Keratinocyte (primary cell): ENCODE data around the gene MPZL1. TPM values are rescaled to one million over a fixed set of nuclear protein-coding genes. Genes with fewer than 3 reads are reported as not detected.

Experiments
- DNase-seq: peaks from one replicate; pipeline ENCODE4 v3.0.0-alpha.2; 2011; ENCODE audit warnings: low read depth, missing footprints, low spot score
- FAIRE-seq: peaks from 2 replicates; lab custom pipeline; 2011; peaks lifted over from hg19 to GRCh38; lab: Jason Lieb, UNC
- H2AFZ ChIP-seq: 2 replicates; pipeline ENCODE4 v1.6.0; 2012; ENCODE audit warnings: low read length, control low read depth, inconsistent platforms; ENCODE audit not compliant: control insufficient read depth
- H3K27ac ChIP-seq: 2 replicates; pipeline ENCODE4 v1.5.1; 2011; ENCODE audit warnings: low read length; ENCODE audit not compliant: control insufficient read depth, insufficient read depth
- H3K27me3 ChIP-seq: 3 replicates; pipeline ENCODE4 v1.6.0; 2011; ENCODE audit warnings: low read length; ENCODE audit not compliant: control insufficient read depth, insufficient read depth; ENCODE audit errors: extremely low read depth
- H3K36me3 ChIP-seq, 2 experiments: 2 replicates in 1 of 2; 3 replicates in 1 of 2; pipeline ENCODE4 v1.5.1; 2011; ENCODE audit warnings: low read length in 2 of 2, mild to moderate bottlenecking in 1 of 2; ENCODE audit not compliant: control insufficient read depth in 2 of 2, insufficient read depth in 2 of 2; ENCODE audit errors: extremely low read depth in 1 of 2
- H3K4me1 ChIP-seq: 3 replicates; pipeline ENCODE4 v1.5.1; 2011; ENCODE audit warnings: low read length; ENCODE audit not compliant: control insufficient read depth, insufficient read depth; ENCODE audit errors: extremely low read depth
- H3K4me2 ChIP-seq: 3 replicates; pipeline ENCODE4 v1.6.0; 2011; ENCODE audit warnings: low read depth, low read length; ENCODE audit not compliant: control insufficient read depth, insufficient read depth; ENCODE audit errors: extremely low read depth
- H3K4me3 ChIP-seq, 3 experiments: fragments of 200-600 bp in 1 of 3; sonication (generic) in 1 of 3; 2 replicates in 2 of 3; 3 replicates in 1 of 3; pipeline ENCODE4 v1.5.1; 2011 to 2016; ENCODE audit warnings: low read length in 3 of 3, mild to moderate bottlenecking in 3 of 3, control low read depth in 2 of 3, inconsistent platforms in 1 of 3, low read depth in 1 of 3, mixed read lengths in 1 of 3, mixed run types in 1 of 3, moderate library complexity in 1 of 3; ENCODE audit not compliant: control insufficient read depth in 2 of 3, insufficient read depth in 2 of 3; ENCODE audit errors: extremely low read depth in 1 of 3
- H3K79me2 ChIP-seq: 2 replicates; pipeline ENCODE4 v1.6.0; 2012; ENCODE audit warnings: low read length; ENCODE audit not compliant: control insufficient read depth, insufficient read depth
- H3K9ac ChIP-seq: 3 replicates; pipeline ENCODE4 v1.6.0; 2011; ENCODE audit warnings: low read length; ENCODE audit not compliant: control insufficient read depth, insufficient read depth; ENCODE audit errors: extremely low read depth
- H3K9me1 ChIP-seq: 3 replicates; pipeline ENCODE4 v1.6.0; 2011; ENCODE audit warnings: low read length; ENCODE audit not compliant: control insufficient read depth, insufficient read depth; ENCODE audit errors: extremely low read depth
- H3K9me3 ChIP-seq: 2 replicates; pipeline ENCODE4 v1.5.1; 2012; ENCODE audit warnings: low read depth, low read length; ENCODE audit not compliant: control insufficient read depth
- H4K20me1 ChIP-seq: 3 replicates; pipeline ENCODE4 v1.6.0; 2011; ENCODE audit warnings: low read length; ENCODE audit not compliant: control insufficient read depth, insufficient read depth; ENCODE audit errors: extremely low read depth
- CTCF ChIP-seq, 3 experiments: IDR thresholded peaks in 1 of 3; conservative IDR thresholded peaks in 1 of 3; optimal IDR thresholded peaks in 1 of 3; 2 replicates in 2 of 3; 3 replicates in 1 of 3; pipeline versions ENCODE3 to v1.5.1; 2011; ENCODE audit warnings: low read length in 3 of 3, mild to moderate bottlenecking in 3 of 3, moderate library complexity in 2 of 3, control low read depth in 1 of 3, inconsistent platforms in 1 of 3; ENCODE audit not compliant: insufficient read depth in 2 of 3; ENCODE audit errors: extremely low read depth in 1 of 3
- EZH2 ChIP-seq: IDR thresholded peaks from one replicate; pipeline ENCODE4 v1.6.1; 2012; ENCODE audit warnings: inconsistent platforms, mild to moderate bottlenecking, low read length, moderate library complexity
- dilution Hi-C: fragments of 300-500 bp; cut with MboI; formaldehyde crosslinking; loops from one replicate; pipeline ENCODE4 v1.7.0; 2020; ENCODE audit warnings: low sequenced_read_pairs; ENCODE audit not compliant: extremely low pct_ligation_motif_present
- polyA plus RNA-seq, 5 experiments: library from polyadenylated mRNA; depleted of rRNA in 3 of 5; stranded (reverse) in 3 of 5; stranded (forward) in 1 of 5; unstranded in 1 of 5; fragments of >200 nt; gene quantifications; 1 replicate in 1 of 5; 2 replicates in 3 of 5; 3 replicates in 1 of 5; pipeline versions ENCODE4 v1.2.1 to v1.2.3, GENCODE V29; 2011 to 2012; ENCODE audit warnings: missing spikeins in 2 of 5, low read depth in 1 of 5, low replicate concordance in 1 of 5

Gene MPZL1
- polyA plus RNA-seq, 1 donor (not counting 4 experiments of a cell fraction or from before 2014, with no cell fraction given), result 195 TPM

GRCh38 chr1:167701510-167701909, 20.3 kb upstream of the MPZL1 start:
- no peak for FAIRE-seq
- no peak overlapping the region for H2AFZ ChIP-seq
- dilution Hi-C loops, result no loop called here

GRCh38 chr1:167703557-167703956, 18.2 kb upstream of the MPZL1 start:
- Histone ChIP-seq H2AFZ (no peak overlapping the region), H3K4me1 (peaks cover 5% of the 10 kb centered on the region), H3K36me3 (no peaks in the 10 kb centered on the region), H3K9me1 (no peaks in the 10 kb centered on the region), H3K9me3 (no peaks in the 10 kb centered on the region), H3K27ac (no peak overlapping the region), H3K4me3 (no peak overlapping the region), H3K27me3 (peaks cover 10% of the 10 kb centered on the region), H3K79me2 (no peaks in the 10 kb centered on the region), H3K9ac (no peak overlapping the region), H3K4me2 (no peak overlapping the region), H4K20me1 (no peaks in the 10 kb centered on the region)
- TF ChIP-seq CTCF (optimal IDR thresholded peaks at IDR 0.05 in 1 of 3, IDR thresholded peaks at IDR 0.05 in 1 of 3, conservative IDR thresholded peaks at IDR 0.05 in 1 of 3; ENCODE audit: extremely low read depth in 1 of 3, insufficient read depth in 2 of 3, low read length in 3 of 3) (no peak), EZH2 (no peak)
- DNase-seq (no peak), FAIRE-seq (no peak)
- dilution Hi-C loops, result no loop called here

More at GRCh38 chr1:167701510-167701909, 20.3 kb upstream of the MPZL1 start:
- no peak for DNase-seq
- no peaks in the 10 kb centered on the region for H3K79me2 ChIP-seq
- H3K27ac ChIP-seq, result no peak overlapping the region
- H4K20me1 ChIP-seq, result no peaks in the 10 kb centered on the region
- no peaks in the 10 kb centered on the region for H3K36me3 ChIP-seq
- H3K9me3 ChIP-seq, result no peaks in the 10 kb centered on the region
- H3K27me3 ChIP-seq, result peaks cover 10% of the 10 kb centered on the region
- no peak overlapping the region for H3K4me3 ChIP-seq
- H3K9me1 ChIP-seq, result no peaks in the 10 kb centered on the region
- no peak overlapping the region for H3K4me2 ChIP-seq
- TF ChIP-seq EZH2, result no peak
- no peak for TF ChIP-seq CTCF (optimal IDR thresholded peaks at IDR 0.05 in 1 of 3, IDR thresholded peaks at IDR 0.05 in 1 of 3, conservative IDR thresholded peaks at IDR 0.05 in 1 of 3; ENCODE audit: extremely low read depth in 1 of 3, insufficient read depth in 2 of 3, low read length in 3 of 3)
- H3K4me1 ChIP-seq, result no peaks in the 10 kb centered on the region
- H3K9ac ChIP-seq, result no peak overlapping the region
